ENCODE measurements around the gene GRAMD1B. TPM values are rescaled to one million over a fixed set of nuclear protein-coding genes. Genes with fewer than 3 reads are reported as not detected.
"Not testable (repeated sequence)": the region's sequence is repeated elsewhere in the genome, so short reads cannot be mapped to it uniquely, and the experiment has no call there.

GRAMD1B gene
- total and polyA plus RNA-seq, 8 donors, result 3.3 to 7.4 (median 4.8) TPM

DNA sequence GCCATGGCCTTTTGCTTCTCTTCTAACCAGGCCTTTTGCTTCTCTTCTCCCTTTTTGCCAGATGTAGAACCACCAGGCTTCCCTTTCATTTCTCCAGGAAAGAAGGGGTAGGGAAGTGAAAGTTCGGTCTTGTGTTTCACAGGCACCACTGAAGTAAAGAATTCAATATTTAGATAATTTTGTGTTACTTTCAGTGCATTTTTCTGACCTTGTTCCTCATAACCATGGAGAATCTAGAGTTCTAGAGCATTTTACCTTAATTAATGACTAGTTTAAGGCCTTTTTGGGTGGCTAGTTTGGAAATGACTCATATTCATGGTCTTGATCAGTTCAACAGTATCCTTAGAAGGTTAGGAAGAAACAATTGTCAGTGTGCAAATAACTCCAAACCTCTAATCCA lies 22.7 kb downstream of the GRAMD1B start:
- Histone ChIP-seq H3K36me3 (no peaks in the 10 kb centered on the region), H3K4me3 (no peak overlapping the region), H3K4me1 (peaks cover 5 to 26% of the 10 kb centered on the region in 2 donors), H3K9me3 (no peaks in the 10 kb centered on the region), H3K27ac (no peak overlapping the region), H3K27me3 (no peaks in the 10 kb centered on the region)
- intact Hi-C loops (cut with DNase I), result no loop called here
- TF ChIP-seq, protein P1, sequence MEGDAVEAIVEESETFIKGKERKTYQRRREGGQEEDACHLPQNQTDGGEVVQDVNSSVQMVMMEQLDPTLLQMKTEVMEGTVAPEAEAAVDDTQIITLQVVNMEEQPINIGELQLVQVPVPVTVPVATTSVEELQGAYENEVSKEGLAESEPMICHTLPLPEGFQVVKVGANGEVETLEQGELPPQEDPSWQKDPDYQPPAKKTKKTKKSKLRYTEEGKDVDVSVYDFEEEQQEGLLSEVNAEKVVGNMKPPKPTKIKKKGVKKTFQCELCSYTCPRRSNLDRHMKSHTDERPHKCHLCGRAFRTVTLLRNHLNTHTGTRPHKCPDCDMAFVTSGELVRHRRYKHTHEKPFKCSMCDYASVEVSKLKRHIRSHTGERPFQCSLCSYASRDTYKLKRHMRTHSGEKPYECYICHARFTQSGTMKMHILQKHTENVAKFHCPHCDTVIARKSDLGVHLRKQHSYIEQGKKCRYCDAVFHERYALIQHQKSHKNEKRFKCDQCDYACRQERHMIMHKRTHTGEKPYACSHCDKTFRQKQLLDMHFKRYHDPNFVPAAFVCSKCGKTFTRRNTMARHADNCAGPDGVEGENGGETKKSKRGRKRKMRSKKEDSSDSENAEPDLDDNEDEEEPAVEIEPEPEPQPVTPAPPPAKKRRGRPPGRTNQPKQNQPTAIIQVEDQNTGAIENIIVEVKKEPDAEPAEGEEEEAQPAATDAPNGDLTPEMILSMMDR (IDR thresholded peaks at IDR 0.05), result no peak
- ATAC-seq, result no peak
- no peak for DNase-seq

DNA sequence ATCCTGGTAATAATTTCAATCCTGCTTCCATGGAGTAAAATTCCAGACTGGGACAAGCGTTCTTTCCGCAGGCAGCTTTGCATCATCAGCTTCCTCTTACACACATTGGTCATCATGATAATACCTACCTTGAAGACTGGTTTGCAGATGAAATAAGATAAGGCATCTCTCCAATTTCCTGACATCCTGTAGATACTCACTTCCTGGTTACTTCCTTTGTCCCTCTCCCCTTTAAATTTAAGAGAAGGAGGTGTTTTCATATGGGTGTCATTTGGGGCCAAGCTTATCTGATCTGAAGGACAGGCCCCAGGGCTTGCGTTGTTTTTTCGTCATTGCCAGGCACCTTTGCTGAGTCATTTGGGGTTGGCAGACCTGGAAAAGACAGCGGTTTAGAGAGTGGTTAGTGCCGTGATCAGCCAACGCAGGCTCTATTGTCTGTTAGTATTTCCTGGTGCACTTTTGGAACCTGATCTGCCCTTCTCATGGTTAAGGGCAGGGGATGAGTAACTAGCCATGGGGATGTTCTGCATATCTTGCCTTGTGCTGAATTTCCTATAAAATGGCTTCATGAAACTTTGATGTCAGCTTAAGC lies 24.1 kb downstream of the GRAMD1B start:
- no peaks in the 10 kb centered on the region for H3K27me3 ChIP-seq
- TF ChIP-seq, protein P1 (IDR thresholded peaks at IDR 0.05), result no peak
- H3K27ac ChIP-seq, result peak overlapping the region in 1 of 2 donors; percentile 50
- intact Hi-C loops (cut with DNase I), result no loop called here
- DNase-seq (peak in 1 of 4 donors; percentile 42), ATAC-seq (peak; percentile 21)
- H3K9me3 ChIP-seq, result no peaks in the 10 kb centered on the region
- peaks cover 5 to 33% of the 10 kb centered on the region in 2 donors for H3K4me1 ChIP-seq
- no peak overlapping the region for H3K4me3 ChIP-seq
- H3K36me3 ChIP-seq, result no peaks in the 10 kb centered on the region

DNA sequence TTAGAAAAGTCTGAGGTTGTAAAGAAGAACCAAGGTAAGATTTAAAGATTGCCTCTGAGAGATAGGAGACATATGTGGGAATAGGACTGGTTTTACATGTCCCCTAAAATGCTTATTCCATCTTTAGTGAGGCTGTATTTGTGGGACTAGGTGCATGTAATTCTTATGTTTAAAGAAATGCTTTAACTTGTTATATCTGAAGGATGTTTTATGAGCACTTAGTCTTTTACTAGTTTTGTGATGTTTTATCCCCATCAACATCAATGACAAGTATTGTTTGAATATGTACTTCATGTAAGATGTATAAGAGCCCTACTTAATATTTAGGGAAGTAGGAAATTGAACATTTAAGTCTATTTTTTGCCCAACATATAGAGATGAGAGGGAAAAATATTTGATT lies 24.7 kb downstream of the GRAMD1B start:
- H3K4me3 ChIP-seq, result no peak overlapping the region
- no peak for ATAC-seq
- H3K27ac ChIP-seq, result peak overlapping the region in 1 of 2 donors; percentile 50
- no peaks in the 10 kb centered on the region for H3K27me3 ChIP-seq
- DNase-seq, result no peak
- H3K9me3 ChIP-seq, result no peaks in the 10 kb centered on the region
- H3K4me1 ChIP-seq, result peaks cover 5 to 33% of the 10 kb centered on the region in 2 donors
- intact Hi-C loops (cut with DNase I), result no loop called here
- H3K36me3 ChIP-seq, result no peaks in the 10 kb centered on the region
- TF ChIP-seq, protein P1 (IDR thresholded peaks at IDR 0.05), result no peak

DNA sequence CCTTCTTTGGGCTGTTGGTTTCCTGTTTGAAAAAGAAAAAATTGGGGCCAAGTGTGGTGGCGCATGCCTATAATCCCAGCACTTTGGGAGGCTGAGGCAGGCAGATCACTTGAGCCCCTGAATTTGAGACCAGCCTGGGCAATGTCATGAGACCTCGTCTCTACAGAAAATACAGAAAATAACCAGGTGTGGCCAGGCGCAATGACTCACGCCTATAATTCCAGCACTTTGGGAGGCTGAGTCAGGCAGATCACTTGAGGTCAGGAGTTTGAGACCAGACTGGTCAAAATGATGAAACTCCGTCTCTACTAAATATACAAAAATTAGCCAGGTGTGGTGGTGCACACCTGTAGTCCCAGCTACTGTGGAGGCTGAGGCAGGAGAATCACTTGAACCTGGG lies 26.4 kb downstream of the GRAMD1B start:
- DNase-seq; H3K4me3 ChIP-seq; H3K27me3 ChIP-seq; ATAC-seq; H3K36me3 ChIP-seq; intact Hi-C loops (cut with DNase I); H3K9me3 ChIP-seq: not testable (repeated sequence)
- Histone ChIP-seq H3K4me1 (peaks cover 0 to 33% of the 10 kb centered on the region in 2 donors), H3K27ac (peak overlapping the region in 1 of 2 donors; percentile 67)

DNA sequence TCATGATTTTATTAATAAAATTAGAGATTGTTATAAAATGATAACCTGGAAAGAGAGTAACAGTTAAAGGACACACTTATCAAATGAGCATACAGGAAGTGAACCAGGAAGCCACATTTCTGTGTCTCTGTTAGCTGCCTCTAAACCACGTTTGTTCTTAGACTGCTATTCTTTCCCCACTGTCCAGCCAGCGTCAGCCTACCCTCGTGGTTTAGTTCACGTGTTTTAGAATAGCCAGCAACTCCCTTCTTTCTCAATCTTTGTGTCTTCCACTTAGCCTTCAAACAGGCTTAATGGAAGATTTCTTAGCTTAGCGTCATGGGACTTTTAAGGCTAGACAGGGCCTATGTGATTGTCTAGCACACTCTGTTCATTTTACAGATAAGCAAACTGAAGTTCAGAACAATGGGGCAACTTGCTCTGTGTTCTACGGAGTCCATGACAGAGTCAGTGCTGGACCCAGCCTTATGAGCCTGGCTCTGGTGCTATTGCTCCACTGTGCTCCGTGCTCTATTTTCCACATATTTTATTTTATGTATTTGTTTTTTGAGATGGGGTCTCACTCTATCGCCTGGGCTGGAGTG lies 27.2 kb downstream of the GRAMD1B start:
- Histone ChIP-seq H3K4me1 (peaks cover 0 to 28% of the 10 kb centered on the region in 2 donors), H3K27me3 (no peaks in the 10 kb centered on the region), H3K36me3 (no peaks in the 10 kb centered on the region), H3K9me3 (no peaks in the 10 kb centered on the region), H3K27ac (peak overlapping the region; percentile 53 to 67), H3K4me3 (no peak overlapping the region)
- DNase-seq (peak in 1 of 4 donors; percentile 60), ATAC-seq (peak; percentile 79)
- TF ChIP-seq, protein P1 (IDR thresholded peaks at IDR 0.05), result no peak
- intact Hi-C loops (cut with DNase I), result no loop called here

Measured in left lung (tissue), 10 donors.